NCI-H1092 (cell line): ENCODE results near the gene PLAAT4.
"Not testable (repeated sequence)": the region's sequence is repeated elsewhere in the genome, so short reads cannot be mapped to it uniquely, and the experiment has no call there.

Source experiments
- DNase-seq: peaks from one replicate; lab custom pipeline; 2025; lab: John Stamatoyannopoulos, UW

The PLAAT4 gene

DNA sequence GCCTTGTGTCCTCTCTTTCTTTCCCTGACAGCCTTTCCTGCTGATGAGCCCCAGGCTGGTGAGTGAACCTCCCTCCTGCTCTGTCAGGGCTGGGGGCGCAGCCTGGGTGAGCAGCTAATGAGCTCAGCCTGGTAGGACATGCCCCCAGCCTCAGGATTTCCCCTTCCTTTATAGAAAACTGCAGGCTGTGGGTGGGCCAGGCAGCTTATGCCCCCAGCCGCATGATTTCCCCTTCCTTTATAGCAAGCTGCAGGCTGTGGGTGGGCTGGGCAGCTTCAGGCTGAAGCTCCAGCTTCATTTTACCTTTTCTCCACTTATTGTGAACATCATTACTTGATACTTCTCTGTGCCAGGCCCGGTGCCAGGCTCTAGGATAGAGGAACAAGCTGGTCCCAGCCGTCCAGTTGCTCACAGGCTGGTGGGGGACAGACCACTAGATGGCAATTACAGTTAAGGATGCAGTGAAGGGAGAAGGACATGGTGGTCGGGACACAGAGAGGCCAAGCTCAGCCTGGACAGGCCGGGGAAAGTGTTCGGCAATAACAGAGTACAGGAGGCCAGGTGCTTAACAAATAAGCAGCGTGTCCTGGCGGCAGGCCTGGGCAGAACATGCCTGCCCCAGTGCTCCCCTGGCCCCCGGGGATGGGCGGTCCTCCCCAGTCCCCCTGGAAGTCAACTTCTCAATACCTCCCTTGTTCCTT is 25.4 kb upstream of the PLAAT4 start:
- no peak for DNase-seq

DNA sequence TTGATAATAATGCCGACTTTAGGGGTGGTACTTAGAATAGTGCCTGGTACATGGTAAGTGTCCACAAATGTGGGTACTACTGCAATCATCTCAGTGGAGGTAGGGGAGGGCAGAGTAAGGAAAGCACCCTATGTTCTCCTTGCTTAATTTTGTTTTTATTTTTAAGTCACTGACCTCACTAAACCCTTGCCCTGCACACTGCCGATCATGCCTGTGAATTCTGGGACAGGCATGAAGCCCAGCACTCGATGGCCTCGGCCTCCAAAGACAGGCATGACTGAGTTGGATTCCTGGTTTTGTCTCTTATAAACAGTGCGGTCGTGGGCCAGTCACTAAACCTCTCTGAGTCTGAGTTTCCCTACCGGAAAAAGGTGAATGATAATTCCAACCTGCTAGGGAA is 23.8 kb upstream of the PLAAT4 start:
- no peak for DNase-seq

- DNase-seq, result no peak
Measured at GRCh38 chr11:63516109-63516508, 20.5 kb upstream of the PLAAT4 start.

- no peak for DNase-seq
Measured at GRCh38 chr11:63517156-63517555, 19.5 kb upstream of the PLAAT4 start.

GRCh38 chr11:63518548-63518947 is 18.1 kb upstream of the PLAAT4 start:
- DNase-seq, result no peak

DNA sequence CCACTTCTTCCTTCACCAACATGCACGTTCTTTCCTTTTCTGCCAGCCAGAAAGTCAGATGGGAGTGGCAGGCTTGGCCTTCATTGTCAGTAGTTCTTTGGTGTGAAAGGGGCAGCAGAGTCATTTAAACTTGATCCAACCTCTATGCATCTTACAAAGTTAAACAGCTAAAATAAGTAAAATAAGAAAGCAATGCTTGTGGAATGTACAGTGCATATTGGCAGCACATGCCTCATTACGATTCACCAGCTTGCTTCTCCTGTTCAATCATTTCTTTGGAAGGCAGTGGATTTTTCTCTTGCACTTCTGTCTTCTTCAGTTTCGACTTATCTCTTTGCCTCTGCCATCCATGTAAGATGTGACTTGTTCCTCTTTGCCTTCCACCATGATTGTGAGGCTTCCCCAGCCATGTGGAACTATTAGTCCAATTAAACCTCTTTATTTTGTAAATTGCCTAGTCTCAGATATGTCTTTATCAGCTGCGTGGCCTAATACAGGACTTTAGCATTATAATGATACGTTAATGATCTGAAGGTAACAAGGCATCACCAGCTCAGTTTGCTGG is 15.9 kb upstream of the PLAAT4 start:
- DNase-seq, result no peak

DNA sequence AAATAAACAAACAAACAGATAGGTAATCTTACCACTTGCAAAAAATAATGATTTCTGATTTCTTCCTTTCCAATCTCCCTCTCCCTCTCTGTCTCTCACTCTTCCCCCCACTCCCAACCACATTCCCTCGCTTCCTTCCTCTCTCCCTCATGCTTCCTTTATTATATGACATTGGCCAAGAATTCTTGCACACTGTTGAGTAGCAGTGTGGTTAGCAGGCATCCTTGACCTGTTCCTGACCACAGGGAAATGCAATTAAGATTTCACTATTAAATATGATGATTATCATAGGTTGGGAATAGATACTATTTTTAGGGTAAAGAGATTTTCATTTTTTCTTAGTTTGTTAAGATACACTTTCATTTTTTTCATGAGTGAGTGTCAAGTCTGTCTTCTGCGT is 14.7 kb upstream of the PLAAT4 start:
- DNase-seq, result no peak

DNA sequence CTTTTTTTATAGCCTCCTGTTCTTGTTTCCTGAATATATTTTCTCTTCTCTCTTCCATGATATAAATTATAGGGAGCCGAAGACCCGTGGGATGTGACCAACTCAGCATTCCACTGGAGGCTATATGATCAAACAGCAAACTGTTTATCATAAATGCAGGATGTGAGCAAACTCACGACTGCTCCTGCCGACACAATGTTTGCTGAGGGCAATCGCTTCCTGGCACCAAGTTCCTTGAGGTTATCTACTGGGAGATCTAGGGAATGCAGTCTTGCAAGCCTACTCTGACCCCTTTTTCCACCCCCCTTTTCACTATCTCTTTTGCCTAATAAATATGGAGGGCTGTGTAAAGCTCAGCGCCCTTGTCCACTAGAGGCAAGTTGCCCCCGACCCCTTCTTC is 13.5 kb upstream of the PLAAT4 start:
- DNase-seq, result no peak

DNA sequence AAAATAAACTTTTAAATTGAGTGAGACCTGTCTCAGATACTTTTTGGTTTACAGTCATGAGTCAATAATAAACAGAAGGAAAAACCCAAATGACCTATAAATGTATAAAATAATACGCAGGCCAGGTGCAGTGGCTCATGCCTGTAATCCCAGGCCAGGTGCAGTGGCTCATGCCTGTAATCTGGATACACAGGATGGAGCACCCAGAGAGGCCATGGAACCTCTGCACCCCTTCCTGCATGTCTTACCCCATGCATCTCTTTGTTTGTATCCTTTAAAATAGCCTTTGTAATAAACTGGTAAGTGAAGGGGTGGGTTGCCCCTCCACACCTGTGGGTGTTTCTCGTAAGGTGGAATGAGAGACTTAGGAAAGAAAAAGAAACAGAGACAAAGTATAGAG is 8.9 kb upstream of the PLAAT4 start:
- DNase-seq, result no peak

DNA sequence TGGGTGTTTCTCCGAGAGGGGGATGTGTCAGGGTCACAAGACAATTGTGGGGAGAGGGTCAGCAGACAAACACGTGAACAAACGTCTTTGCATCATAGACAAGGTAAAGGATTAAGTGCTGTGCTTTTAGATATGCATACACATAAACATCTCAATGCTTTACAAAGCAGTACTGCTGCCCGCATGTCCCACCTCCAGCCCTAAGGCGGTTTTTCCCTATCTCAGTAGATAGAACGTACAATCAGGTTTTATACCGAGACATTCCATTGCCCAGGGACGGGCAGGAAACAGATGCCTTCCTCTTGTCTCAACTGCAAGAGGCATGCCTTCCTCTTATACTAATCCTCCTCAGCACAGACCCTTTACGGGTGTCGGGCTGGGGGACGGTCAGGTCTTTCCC is 8.5 kb upstream of the PLAAT4 start:
- DNase-seq, result not testable (repeated sequence)

GRCh38 chr11:63528729-63529278 is 7.8 kb upstream of the PLAAT4 start:
- not testable (repeated sequence) for DNase-seq

GRCh38 chr11:63529373-63529772 is 7.2 kb upstream of the PLAAT4 start:
- DNase-seq, result not testable (repeated sequence)

- DNase-seq, result no peak
Measured at GRCh38 chr11:63530021-63530420, 6.6 kb upstream of the PLAAT4 start.

GRCh38 chr11:63531074-63531792 is 5.4 kb upstream of the PLAAT4 start:
- DNase-seq, result not testable (repeated sequence)

DNA sequence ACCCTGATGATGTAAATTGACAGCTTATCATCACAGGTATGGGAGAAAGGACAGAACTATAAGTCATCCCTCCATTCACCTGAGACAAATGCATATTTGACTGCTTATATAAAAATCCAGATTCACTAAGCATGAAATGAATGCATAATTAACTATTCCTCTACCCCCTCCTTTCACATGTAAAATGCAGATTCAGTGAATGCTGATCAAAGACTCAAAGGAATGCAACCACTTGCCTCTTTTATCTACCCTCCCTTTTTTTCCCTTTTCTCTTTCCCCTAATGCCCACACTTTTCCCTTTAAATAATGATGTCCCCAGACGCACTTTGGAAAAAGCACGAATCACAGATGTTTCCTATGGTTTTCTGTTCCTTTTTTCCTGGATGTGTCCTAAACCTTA is 4.5 kb upstream of the PLAAT4 start:
- no peak for DNase-seq

DNA sequence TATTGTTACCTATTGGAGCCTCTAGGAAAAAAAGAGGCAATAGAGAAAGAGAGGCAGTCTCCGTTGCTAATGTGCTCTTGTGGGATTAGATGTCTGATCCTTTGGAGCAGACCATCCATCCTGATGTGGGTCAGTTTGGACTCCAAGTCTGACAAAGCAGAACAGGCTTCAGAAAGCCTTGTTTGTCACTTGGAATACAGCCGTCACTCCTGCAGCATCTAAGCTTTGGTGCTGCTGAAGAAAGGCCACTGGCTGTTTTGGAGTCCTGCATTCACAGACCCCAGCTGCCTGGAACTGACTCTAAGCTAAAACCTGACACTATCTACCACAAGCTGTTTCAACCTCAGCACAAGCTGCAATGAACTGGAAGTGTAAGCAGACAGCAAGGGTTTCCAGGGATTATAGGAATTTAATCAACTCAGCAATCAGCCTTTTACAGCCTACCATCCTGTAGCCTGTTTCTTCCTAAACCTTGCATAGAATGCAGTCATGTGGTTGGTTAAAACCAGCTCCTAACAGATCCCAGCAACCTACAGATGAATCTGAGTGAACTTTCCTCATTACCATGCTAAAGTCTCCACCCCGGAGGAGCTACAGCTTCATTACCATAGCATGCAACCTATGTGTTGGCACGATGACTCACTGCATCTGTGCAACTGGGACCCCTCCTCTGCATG is 3.7 kb upstream of the PLAAT4 start:
- no peak for DNase-seq

GRCh38 chr11:63534076-63534475 is 2.5 kb upstream of the PLAAT4 start:
- no peak for DNase-seq

DNA sequence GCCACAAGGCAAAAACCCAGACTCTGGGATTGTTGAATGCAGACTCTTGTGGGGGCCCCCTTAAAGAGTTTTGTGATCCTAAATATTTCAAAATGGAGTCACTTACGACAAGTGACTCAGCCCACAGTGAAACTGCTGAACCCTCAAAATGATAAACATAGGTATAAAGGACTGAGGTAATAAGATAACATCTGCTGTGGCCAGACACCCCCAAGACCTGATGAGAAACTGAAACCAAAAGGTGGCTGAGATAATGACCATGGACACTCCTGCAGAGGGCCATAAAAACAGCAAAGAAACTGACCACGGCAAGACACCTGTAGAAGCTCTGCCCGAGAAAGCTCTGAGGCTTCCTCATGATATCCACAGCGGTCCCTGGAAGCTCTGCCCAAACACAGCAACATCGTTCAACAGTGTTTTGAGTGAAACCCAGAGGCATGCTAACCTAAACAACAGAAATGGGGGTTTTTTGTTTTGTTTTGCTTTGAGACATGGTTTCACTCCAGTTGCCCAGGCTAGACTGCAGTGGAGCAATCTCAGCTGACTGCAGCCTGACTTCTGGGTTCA is 1.6 kb upstream of the PLAAT4 start:
- DNase-seq, result no peak

- no peak for DNase-seq
Measured at GRCh38 chr11:63535734-63536133, 874 bp upstream of the PLAAT4 start.

DNA sequence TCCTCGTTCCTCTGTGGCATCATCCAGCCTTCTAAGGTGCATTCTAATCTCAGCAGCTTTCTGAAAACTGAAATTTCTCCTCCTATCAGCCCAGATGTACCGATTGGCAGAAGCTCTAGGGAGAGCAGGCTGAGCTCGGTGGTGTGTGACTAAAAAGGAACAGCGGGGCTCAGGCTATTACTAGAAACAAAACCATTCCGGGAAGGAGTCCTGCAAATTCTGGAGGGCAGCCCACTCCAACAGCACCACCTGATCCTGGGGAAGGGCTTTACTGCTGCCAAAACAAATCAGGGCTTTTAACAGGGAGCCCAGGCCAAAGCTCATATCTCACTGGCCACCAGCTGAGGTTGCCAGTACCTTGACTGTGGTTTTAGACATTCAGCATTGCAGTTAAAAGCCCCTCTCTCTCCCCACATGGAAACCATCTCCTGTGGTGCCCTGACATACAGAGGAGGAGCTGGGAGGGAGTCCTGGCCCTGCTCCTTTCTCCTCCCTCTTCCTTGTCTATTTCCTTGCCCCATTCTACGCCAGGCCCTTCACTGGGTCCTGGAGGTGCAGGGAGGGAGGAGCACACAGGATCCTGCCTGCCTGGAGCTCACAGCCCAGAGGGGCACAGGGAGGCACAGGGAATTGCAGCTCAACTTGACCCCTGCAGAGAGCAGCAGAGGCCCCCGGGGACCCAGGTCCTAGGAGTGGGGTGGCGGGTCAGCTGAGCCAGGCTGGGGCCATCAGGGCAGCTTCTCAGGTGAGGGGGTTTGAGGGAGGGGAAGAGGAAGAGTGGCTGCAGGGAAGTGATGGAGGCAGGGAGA is 889 bp downstream of the PLAAT4 start:
- DNase-seq, result peak; percentile 93

GRCh38 chr11:63542506-63542905 is 5.9 kb downstream of the PLAAT4 start:
- DNase-seq, result not testable (repeated sequence)
